Mesenchymal stem cell (in vitro differentiated cells and primary cell): ENCODE results near the gene OR5AP2. TPM values are rescaled to one million over a fixed set of nuclear protein-coding genes. Genes with fewer than 3 reads are reported as not detected.
"Not testable (repeated sequence)": the region's sequence is repeated elsewhere in the genome, so short reads cannot be mapped to it uniquely, and the experiment has no call there.

Experiments
- DNase-seq: peaks from one replicate; pipeline ENCODE4 v3.0.0-alpha.2; 2013
- H2AFZ ChIP-seq: one replicate; pipeline ENCODE4 v1.6.1; 2013; ENCODE audit warnings: low read depth, mild to moderate bottlenecking, control low read depth, inconsistent platforms, low read length, moderate library complexity
- H2AK5ac ChIP-seq: 2 replicates; pipeline ENCODE4 v1.6.1; 2013; ENCODE audit warnings: low read length, moderate library complexity, mild to moderate bottlenecking, inconsistent platforms; ENCODE audit not compliant: severe bottlenecking
- H2BK120ac ChIP-seq: one replicate; pipeline ENCODE4 v1.6.1; 2013; ENCODE audit warnings: low read depth, mild to moderate bottlenecking, inconsistent platforms, low read length, moderate library complexity
- H2BK12ac ChIP-seq, 2 experiments: one replicate each; pipeline ENCODE4 v1.6.1; 2013; ENCODE audit warnings: inconsistent platforms in 2 of 2, low read length in 2 of 2, mild to moderate bottlenecking in 2 of 2, moderate library complexity in 2 of 2, control low read depth in 1 of 2
- H2BK15ac ChIP-seq: one replicate; pipeline ENCODE4 v1.6.1; 2013; ENCODE audit warnings: mild to moderate bottlenecking, low read depth, inconsistent platforms; ENCODE audit not compliant: poor library complexity, severe bottlenecking
- H2BK5ac ChIP-seq: 2 replicates; pipeline ENCODE4 v1.6.1; 2013; ENCODE audit warnings: low read depth, mild to moderate bottlenecking, low read length, control low read depth, inconsistent platforms; ENCODE audit not compliant: poor library complexity, severe bottlenecking
- H3K14ac ChIP-seq, 2 experiments: one replicate each; pipeline ENCODE4 v1.6.1; 2013; ENCODE audit warnings: inconsistent platforms in 2 of 2, low read length in 2 of 2, control low read depth in 1 of 2, mild to moderate bottlenecking in 1 of 2, moderate library complexity in 1 of 2
- H3K18ac ChIP-seq, 2 experiments: one replicate each; pipeline ENCODE4 v1.6.1; 2013; ENCODE audit warnings: inconsistent platforms in 2 of 2, low read length in 2 of 2, control low read depth in 1 of 2, low read depth in 1 of 2, mild to moderate bottlenecking in 1 of 2
- H3K23ac ChIP-seq, 2 experiments: one replicate each; pipeline ENCODE4 v1.6.1; 2013; ENCODE audit warnings: inconsistent platforms in 2 of 2, low read length in 2 of 2, mild to moderate bottlenecking in 2 of 2, moderate library complexity in 2 of 2, control low read depth in 1 of 2
- H3K27ac ChIP-seq: 2 replicates; pipeline ENCODE4 v1.5.1; 2013; ENCODE audit warnings: mild to moderate bottlenecking, moderate library complexity, low read length, control low read depth, inconsistent platforms; ENCODE audit not compliant: poor library complexity, severe bottlenecking
- H3K27me3 ChIP-seq, 2 experiments: 2 replicates each; pipeline versions ENCODE4 v1.6.1 to v1.7.0; 2013; ENCODE audit warnings: low read length in 2 of 2, mild to moderate bottlenecking in 2 of 2, moderate library complexity in 2 of 2, control low read depth in 1 of 2, inconsistent platforms in 1 of 2; ENCODE audit not compliant: control insufficient read depth in 1 of 2, insufficient read depth in 1 of 2
- H3K36me3 ChIP-seq, 2 experiments: 2 replicates each; pipeline versions ENCODE4 v1.6.1 to v1.7.0; 2013; ENCODE audit warnings: low read length in 2 of 2, control low read depth in 1 of 2, inconsistent platforms in 1 of 2, low read depth in 1 of 2, mild to moderate bottlenecking in 1 of 2; ENCODE audit not compliant: insufficient read depth in 2 of 2, control insufficient read depth in 1 of 2
- H3K4ac ChIP-seq, 2 experiments: one replicate each; pipeline ENCODE4 v1.6.1; 2013; ENCODE audit warnings: inconsistent platforms in 2 of 2, low read length in 2 of 2, mild to moderate bottlenecking in 2 of 2, moderate library complexity in 2 of 2, control low read depth in 1 of 2, low read depth in 1 of 2
- H3K4me1 ChIP-seq: 2 replicates; pipeline ENCODE4 v1.6.1; 2013; ENCODE audit warnings: low read depth, low read length, control low read depth; ENCODE audit not compliant: control insufficient read depth, insufficient read depth
- H3K4me2 ChIP-seq: 2 replicates; pipeline ENCODE4 v1.6.1; 2013; ENCODE audit warnings: low read length, mild to moderate bottlenecking, inconsistent platforms; ENCODE audit not compliant: poor library complexity, severe bottlenecking
- H3K4me3 ChIP-seq, 2 experiments: 2 replicates each; pipeline versions ENCODE4 v1.5.1 to v1.7.0; 2013; ENCODE audit warnings: low read length in 2 of 2, mild to moderate bottlenecking in 2 of 2, control low read depth in 1 of 2, low read depth in 1 of 2; ENCODE audit not compliant: insufficient read depth in 1 of 2
- H3K79me1 ChIP-seq: replicated peaks from 2 replicates; pipeline ENCODE4 v1.6.1; 2013; ENCODE audit warnings: mild to moderate bottlenecking, control low read depth, low read length, inconsistent platforms; ENCODE audit not compliant: poor library complexity, severe bottlenecking
- H3K9ac ChIP-seq: 2 replicates; pipeline ENCODE4 v1.7.0; 2013; ENCODE audit warnings: mild to moderate bottlenecking, low read length, moderate library complexity
- H3K9me3 ChIP-seq: 2 replicates; pipeline ENCODE4 v1.7.0; 2013; ENCODE audit warnings: mild to moderate bottlenecking, low read length; ENCODE audit not compliant: control insufficient read depth
- H4K8ac ChIP-seq: one replicate; pipeline ENCODE4 v1.6.1; 2013; ENCODE audit warnings: inconsistent platforms, mild to moderate bottlenecking, low read length, moderate library complexity
- H4K91ac ChIP-seq: one replicate; pipeline ENCODE4 v1.6.1; 2013; ENCODE audit warnings: mild to moderate bottlenecking, low read length, inconsistent platforms
- WGBS: methylation state at CpG from one replicate; pipeline ENCODE4 v1.1.7; 2013; ENCODE audit warnings: mixed read lengths; 5-methylcytosine and 5-hydroxymethylcytosine counted together
- polyA plus RNA-seq, 2 experiments: library from polyadenylated mRNA; stranded (reverse); fragments of 200-250 nt; gene quantifications; one replicate each; pipeline ENCODE4 v1.2.3, GENCODE V29; 2013

The OR5AP2 gene
- not detected for polyA plus RNA-seq (2013, experiment 1 of 2)
- polyA plus RNA-seq (2013, experiment 2 of 2), result not detected

GRCh38 chr11:56642339-56642738, at the start of gene OR5AP2:
Gene OR5AP2, minus strand, starts transcription at chr11:56642439. Its CDS starts 0 bp downstream, at chr11:56642439.
- Histone ChIP-seq H3K27me3 (no peaks in the 10 kb centered on the region), H3K4ac (no peak within 1 kb of the TSS), H2BK15ac (no peak within 1 kb of the TSS), H4K8ac (no peak within 1 kb of the TSS), H3K9me3 (no peaks in the 10 kb centered on the region), H3K14ac (no peak within 1 kb of the TSS), H2BK5ac (no peak within 1 kb of the TSS), H3K36me3 (no peaks in the 10 kb centered on the region), H3K4me2 (no peak within 1 kb of the TSS), H3K4me3 (no peak within 1 kb of the TSS), H3K27ac (no peak within 1 kb of the TSS), H4K91ac (no peak within 1 kb of the TSS), H2AFZ (no peak within 1 kb of the TSS), H3K79me1 (no peaks in the 10 kb centered on the region), H2BK120ac (no peak within 1 kb of the TSS), H3K9ac (no peak within 1 kb of the TSS), H3K4me1 (no peaks in the 10 kb centered on the region), H2AK5ac (no peak within 1 kb of the TSS), H3K23ac (no peak within 1 kb of the TSS), H2BK12ac (no peak within 1 kb of the TSS), H3K18ac (no peak within 1 kb of the TSS)
- 60% methylated on average over 2 of the region's 2 CpGs for WGBS
- DNase-seq, result no peak

GRCh38 chr11:56691179-56691578, 48.9 kb upstream of the OR5AP2 start:
- not testable (repeated sequence) for H3K18ac ChIP-seq, H3K9me3 ChIP-seq, H3K27me3 ChIP-seq, H3K36me3 ChIP-seq, H3K4me3 ChIP-seq, H2AK5ac ChIP-seq, H3K4me1 ChIP-seq, H2BK120ac ChIP-seq, H3K23ac ChIP-seq, H4K8ac ChIP-seq, H2BK12ac ChIP-seq, H2BK5ac ChIP-seq, H3K9ac ChIP-seq, H3K79me1 ChIP-seq, H2AFZ ChIP-seq, DNase-seq, H2BK15ac ChIP-seq, H3K27ac ChIP-seq, H3K4ac ChIP-seq, H3K4me2 ChIP-seq, H4K91ac ChIP-seq, H3K14ac ChIP-seq
- no CpG with 5 or more reads among the region's 3 CpGs for WGBS

GRCh38 chr11:56688554-56689100, 46.4 kb upstream of the OR5AP2 start:
- no peak overlapping the region for H4K8ac ChIP-seq
- no peak for DNase-seq
- no peak overlapping the region for H2BK15ac ChIP-seq
- H3K36me3 ChIP-seq, result no peaks in the 10 kb centered on the region
- H3K27ac ChIP-seq, result no peak overlapping the region
- H2BK12ac ChIP-seq, result no peak overlapping the region
- H3K4ac ChIP-seq, result no peak overlapping the region
- no peak overlapping the region for H2AFZ ChIP-seq
- no peaks in the 10 kb centered on the region for H3K27me3 ChIP-seq
- H3K79me1 ChIP-seq, result no peaks in the 10 kb centered on the region
- H2AK5ac ChIP-seq, result no peak overlapping the region
- no peak overlapping the region for H3K23ac ChIP-seq
- H4K91ac ChIP-seq, result no peak overlapping the region
- no peaks in the 10 kb centered on the region for H3K9me3 ChIP-seq
- no peak overlapping the region for H3K18ac ChIP-seq
- H2BK5ac ChIP-seq, result no peak overlapping the region
- H3K14ac ChIP-seq, result no peak overlapping the region
- H3K4me1 ChIP-seq, result no peaks in the 10 kb centered on the region
- WGBS, result no CpG with 5 or more reads among the region's 1 CpG
- no peak overlapping the region for H3K4me3 ChIP-seq
- H3K4me2 ChIP-seq, result no peak overlapping the region
- no peak overlapping the region for H3K9ac ChIP-seq
- no peak overlapping the region for H2BK120ac ChIP-seq

- Histone ChIP-seq H2BK120ac (no peak overlapping the region), H2BK15ac (no peak overlapping the region), H3K27ac (no peak overlapping the region), H3K27me3 (no peaks in the 10 kb centered on the region), H2BK12ac (no peak overlapping the region), H3K4me3 (no peak overlapping the region), H3K4ac (no peak overlapping the region), H2AFZ (no peak overlapping the region), H3K23ac (no peak overlapping the region), H3K18ac (no peak overlapping the region), H3K14ac (no peak overlapping the region), H3K9me3 (no peaks in the 10 kb centered on the region), H4K91ac (no peak overlapping the region), H4K8ac (no peak overlapping the region), H3K4me2 (no peak overlapping the region), H2BK5ac (no peak overlapping the region), H3K79me1 (no peaks in the 10 kb centered on the region), H2AK5ac (no peak overlapping the region), H3K9ac (no peak overlapping the region), H3K4me1 (no peaks in the 10 kb centered on the region), H3K36me3 (no peaks in the 10 kb centered on the region)
- 89% methylated on average over 1 of the region's 2 CpGs for WGBS
- no peak for DNase-seq
Observed at GRCh38 chr11:56670984-56671383, 28.7 kb upstream of the OR5AP2 start.
